Pancreas (tissue), 10 donors: ENCODE data around the gene THBS2. TPM values are rescaled to one million over a fixed set of nuclear protein-coding genes. Genes with fewer than 3 reads are reported as not detected.

ENCODE experiments used
- ATAC-seq, 4 donors: fragments of 200-7000 bp; cut with Tn5 transposase; one replicate each; pipeline versions ENCODE4 v1.8.0 to v1.9.1; 2020; ENCODE audit warnings: mild to moderate bottlenecking in 4 of 4, moderate library complexity in 4 of 4
- DNase-seq, 6 donors: peaks; one replicate each; pipeline ENCODE4 v3.0.0-alpha.2; 2020
- FAIRE-seq: peaks from 2 replicates; lab custom pipeline; 2012; peaks lifted over from hg19 to GRCh38; lab: Jason Lieb, UNC
- H3K27ac ChIP-seq, 4 donors: fragments of 200-600 bp; sonication (generic); 1 replicate in 3 of 4; 2 replicates in 1 of 4; pipeline versions ENCODE4 v1.5.0 to v1.8.0; 2020
- H3K27me3 ChIP-seq, 4 donors: fragments of 200-600 bp; one replicate each; pipeline ENCODE4 v1.8.0; 2021
- H3K36me3 ChIP-seq, 3 donors: fragments of 200-600 bp; sonication (generic) in 1 of 3; one replicate each; pipeline versions ENCODE4 v1.5.0 to v1.8.0; 2020 to 2021
- H3K4me1 ChIP-seq, 3 donors: fragments of 200-600 bp; one replicate each; pipeline ENCODE4 v1.8.0; 2021
- H3K4me3 ChIP-seq, 4 donors: fragments of 200-600 bp; sonication (generic) in 2 of 4; one replicate each; pipeline versions ENCODE4 v1.5.0 to v1.8.0; 2020 to 2021
- H3K9me3 ChIP-seq, 4 donors: fragments of 200-600 bp; one replicate each; pipeline ENCODE4 v1.8.0; 2021
- WGBS, 2 donors: extraction: QIAGEN DNeasy Blood & Tissue Kit; methylation state at CpG; one replicate each; pipeline ENCODE4 v1.1.7; 2013; 5-methylcytosine and 5-hydroxymethylcytosine counted together
- intact Hi-C, 3 donors: fragments of 100-400 bp; cut with DNase I; formaldehyde crosslinking; loops; one replicate each; pipeline versions ENCODE4 v1.11.1 to v1.14.2; 2022
- polyA plus RNA-seq, 2 donors: library from polyadenylated mRNA; stranded (reverse); fragments of 200-250 nt; gene quantifications; one replicate each; pipeline ENCODE4 v1.2.3, GENCODE V29; 2013
- total RNA-seq, 6 donors: library from RNA; stranded (reverse); fragmentation: NEBNext Ultra II Directional in 4 of 6; extraction: Animal tissue kit (Norgen Biotek cat#: 25700) in 4 of 6; gene quantifications; one replicate each; pipeline versions ENCODE4 v1.2.1 to v1.2.4, GENCODE V29; 2021 to 2023
- TF ChIP-seq, protein P1 (sequence below), 4 donors: fragments of 200-600 bp; sonication (generic) in 3 of 4; IDR thresholded peaks; one replicate each; pipeline versions ENCODE4 v1.5.0 to v1.8.0; 2021; ENCODE audit warnings: antibody characterized with exemption in 4 of 4
- donor health status: healthy with polysubstance abuse.
- donor health status: DM: no; HTN: no; CAD: no; lungs with moderate emphysema.
- donor health status: DM: no; HTN: no; CAD: no.
- donor health status: control.
- donor health status: control.
- donor health status: Bipolar disorder and iron deficiency.
- donor health status: DM: yes; HTN: yes; CAD: no.
- donor health status: DM: no; HTN: no; CAD: no.
- donor health status: DM: no; HTN: no; CAD: no.
- donor health status: DM: yes; HTN: yes; CAD: no.

Gene THBS2
- total and polyA plus RNA-seq, 8 donors: 0.96 to 39.4 (median 2.6) TPM

DNA sequence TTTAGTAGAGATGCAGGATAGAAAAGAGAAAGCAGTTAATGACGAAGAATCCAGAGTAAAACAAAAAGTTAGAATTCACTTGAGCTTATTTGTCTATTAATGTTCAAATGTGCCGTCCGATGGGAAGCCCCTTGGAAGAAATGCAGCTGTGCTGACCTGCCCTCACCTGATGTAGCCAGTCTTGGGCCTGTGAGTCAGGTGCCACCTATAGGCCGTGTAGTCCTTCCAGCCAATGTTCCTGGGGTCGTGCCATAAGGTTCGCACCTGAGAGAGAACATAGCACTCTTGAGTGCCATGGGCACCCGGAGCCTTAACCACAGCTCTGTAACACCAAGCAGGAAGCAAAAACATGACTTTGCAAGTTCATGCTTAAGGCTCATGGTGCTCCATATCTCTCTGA lies 32.4 kb downstream of the THBS2 start:
- DNase-seq (no peak), FAIRE-seq (no peak), ATAC-seq (no peak)
- Histone ChIP-seq H3K27ac (no peak overlapping the region), H3K4me3 (no peak overlapping the region), H3K9me3 (no peaks in the 10 kb centered on the region), H3K36me3 (no peaks in the 10 kb centered on the region), H3K4me1 (no peaks in the 10 kb centered on the region), H3K27me3 (no peaks in the 10 kb centered on the region)
- TF ChIP-seq, protein P1, sequence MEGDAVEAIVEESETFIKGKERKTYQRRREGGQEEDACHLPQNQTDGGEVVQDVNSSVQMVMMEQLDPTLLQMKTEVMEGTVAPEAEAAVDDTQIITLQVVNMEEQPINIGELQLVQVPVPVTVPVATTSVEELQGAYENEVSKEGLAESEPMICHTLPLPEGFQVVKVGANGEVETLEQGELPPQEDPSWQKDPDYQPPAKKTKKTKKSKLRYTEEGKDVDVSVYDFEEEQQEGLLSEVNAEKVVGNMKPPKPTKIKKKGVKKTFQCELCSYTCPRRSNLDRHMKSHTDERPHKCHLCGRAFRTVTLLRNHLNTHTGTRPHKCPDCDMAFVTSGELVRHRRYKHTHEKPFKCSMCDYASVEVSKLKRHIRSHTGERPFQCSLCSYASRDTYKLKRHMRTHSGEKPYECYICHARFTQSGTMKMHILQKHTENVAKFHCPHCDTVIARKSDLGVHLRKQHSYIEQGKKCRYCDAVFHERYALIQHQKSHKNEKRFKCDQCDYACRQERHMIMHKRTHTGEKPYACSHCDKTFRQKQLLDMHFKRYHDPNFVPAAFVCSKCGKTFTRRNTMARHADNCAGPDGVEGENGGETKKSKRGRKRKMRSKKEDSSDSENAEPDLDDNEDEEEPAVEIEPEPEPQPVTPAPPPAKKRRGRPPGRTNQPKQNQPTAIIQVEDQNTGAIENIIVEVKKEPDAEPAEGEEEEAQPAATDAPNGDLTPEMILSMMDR (IDR thresholded peaks at IDR 0.05): no peak
- WGBS, 2 donors: 75 to 77% methylated on average over 7 of the region's 7 CpGs
- intact Hi-C loops: no loop called here

DNA sequence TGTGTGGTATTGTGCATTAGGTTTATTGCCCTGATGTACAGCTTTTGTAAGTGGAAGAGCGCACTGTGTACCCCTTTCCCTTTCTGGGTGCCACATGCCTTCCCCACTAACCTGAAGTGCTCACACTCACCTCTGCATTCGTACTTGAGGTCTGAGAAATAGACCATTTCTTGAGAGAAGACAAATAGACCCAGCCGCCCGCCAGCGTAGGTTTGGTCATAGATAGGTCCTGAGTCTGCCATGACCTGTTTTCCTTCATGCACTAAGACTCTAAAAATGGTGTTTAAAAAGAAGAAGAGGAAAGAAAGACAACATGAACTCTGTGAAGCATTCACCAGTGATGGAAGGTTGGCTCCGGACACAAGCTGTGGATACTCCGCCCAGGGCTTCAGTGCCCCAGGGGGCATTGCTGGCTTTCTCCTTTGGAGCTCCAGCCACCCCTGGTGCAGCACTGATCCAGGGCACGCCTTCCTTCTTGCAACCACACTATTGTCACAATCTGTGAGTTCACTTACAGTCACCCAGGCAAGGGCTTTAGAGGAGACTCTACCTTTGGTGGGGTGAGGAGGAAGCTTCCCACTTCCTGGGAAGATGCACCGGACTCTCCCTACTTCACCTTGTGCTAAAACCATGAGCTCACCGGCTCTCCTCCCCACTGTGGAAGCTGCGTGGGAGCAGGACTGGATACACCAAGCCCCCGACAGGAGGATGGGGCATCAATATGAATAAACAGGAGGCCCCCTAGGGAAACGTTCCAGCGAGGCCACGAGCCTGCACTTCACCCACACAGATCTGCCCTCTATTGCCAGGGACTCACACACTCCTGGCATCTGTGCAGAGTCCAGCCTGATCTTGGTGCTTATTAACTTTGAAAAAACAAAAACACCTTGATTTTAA lies 33.3 kb downstream of the THBS2 start:
- FAIRE-seq: no peak
- Histone ChIP-seq H3K27ac (no peak overlapping the region), H3K9me3 (no peaks in the 10 kb centered on the region), H3K36me3 (no peaks in the 10 kb centered on the region), H3K4me1 (no peaks in the 10 kb centered on the region), H3K27me3 (no peaks in the 10 kb centered on the region), H3K4me3 (no peak overlapping the region)
- WGBS, 2 donors: 68 to 71% methylated on average over 15 of the region's 15 CpGs
- TF ChIP-seq, protein P1 (IDR thresholded peaks at IDR 0.05): no peak
- DNase-seq: no peak
- no peak for ATAC-seq
- intact Hi-C loops: no loop called here

DNA sequence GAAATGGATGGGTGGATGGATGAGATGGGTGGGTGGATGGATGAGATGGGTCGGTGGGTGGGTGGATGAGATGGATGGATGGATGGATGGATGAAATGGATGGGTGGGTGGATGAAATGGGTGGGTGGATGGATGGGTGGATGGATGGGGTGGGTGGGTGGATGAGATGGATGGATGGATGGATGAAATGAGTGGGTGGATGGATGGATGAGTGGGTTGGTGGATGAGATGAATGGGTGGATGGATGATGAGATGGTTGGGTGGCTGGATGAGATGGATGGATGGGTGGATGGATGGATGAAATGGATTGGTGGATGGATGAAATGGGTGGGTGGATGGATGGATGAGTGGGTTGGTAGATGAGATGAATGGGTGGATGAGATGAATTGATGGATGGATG lies 35.7 kb downstream of the THBS2 start:
- WGBS, 2 donors: 94% methylated on average over 1 of the region's 1 CpG; no CpG with 5 or more reads in 1 of the 2 donors
- H3K27me3 ChIP-seq: no peaks in the 10 kb centered on the region
- peaks cover 0 to 4% (median 4%) of the 10 kb centered on the region in 3 donors for H3K4me1 ChIP-seq
- H3K36me3 ChIP-seq: no peaks in the 10 kb centered on the region
- TF ChIP-seq, protein P1 (IDR thresholded peaks at IDR 0.05): no peak
- DNase-seq (no peak), ATAC-seq (no peak), FAIRE-seq (no peak)
- no peak overlapping the region for H3K27ac ChIP-seq
- H3K4me3 ChIP-seq: no peak overlapping the region
- H3K9me3 ChIP-seq: no peaks in the 10 kb centered on the region
- intact Hi-C loops: no loop called here

DNA sequence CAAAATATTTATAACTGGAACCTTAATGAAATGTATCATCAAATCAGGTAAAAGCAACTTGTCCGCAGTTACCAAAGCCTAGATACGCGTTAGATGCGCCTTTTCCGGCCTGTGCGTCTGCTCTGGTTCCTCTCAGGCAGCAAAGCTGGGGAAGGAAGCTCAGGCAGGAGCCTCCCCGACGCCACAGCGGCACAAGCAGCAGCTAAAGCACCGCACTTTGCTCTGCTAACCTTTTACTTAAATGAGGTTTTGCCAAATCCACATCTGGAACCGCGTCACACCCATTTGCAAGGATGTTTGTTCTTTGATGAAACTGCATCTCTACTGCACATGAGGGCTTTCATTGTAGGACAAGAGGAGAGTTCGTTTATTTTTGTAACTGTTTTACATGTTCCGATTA lies 36.8 kb downstream of the THBS2 start:
- no peaks in the 10 kb centered on the region for H3K9me3 ChIP-seq
- DNase-seq: no peak
- WGBS, 2 donors: 85 to 92% methylated on average over 14 of the region's 14 CpGs

More for the DNA sequence above, 36.8 kb downstream of the THBS2 start:
- TF ChIP-seq, protein P1 (IDR thresholded peaks at IDR 0.05): no peak
- Histone ChIP-seq H3K4me1 (peaks cover 0 to 9% (median 4%) of the 10 kb centered on the region in 3 donors), H3K4me3 (no peak overlapping the region), H3K27me3 (no peaks in the 10 kb centered on the region), H3K27ac (no peak overlapping the region), H3K36me3 (no peaks in the 10 kb centered on the region)
- FAIRE-seq (no peak), ATAC-seq (no peak)
- intact Hi-C loops: no loop called here
